GM15510 (cell line): ENCODE results near the gene KLRF1.

Experiments used
- POLR2A ChIP-seq: IDR thresholded peaks from 3 replicates; pipeline ENCODE4 v1.6.1; 2011; ENCODE audit warnings: borderline replicate concordance; ENCODE audit not compliant: insufficient read length; ENCODE audit errors: extremely low read depth

The KLRF1 gene

GRCh38 chr12:9796971-9797370, 30.3 kb upstream of the KLRF1 start:
- no peak for TF ChIP-seq POLR2A

- TF ChIP-seq POLR2A = no peak
These were observed 29.3 kb upstream of the KLRF1 start for GRCh38 chr12:9797722-9798619.

GRCh38 chr12:9799961-9800360, 27.3 kb upstream of the KLRF1 start:
- no peak for TF ChIP-seq POLR2A

GRCh38 chr12:9805883-9806282, 21.4 kb upstream of the KLRF1 start:
- no peak for TF ChIP-seq POLR2A

- TF ChIP-seq POLR2A = no peak
These were observed 20.6 kb upstream of the KLRF1 start for GRCh38 chr12:9806714-9807113.

- no peak for TF ChIP-seq POLR2A
These were observed 18.8 kb upstream of the KLRF1 start for GRCh38 chr12:9808504-9808903.

- no peak for TF ChIP-seq POLR2A
These were observed 17.9 kb upstream of the KLRF1 start for GRCh38 chr12:9809338-9809737.

GRCh38 chr12:9809866-9810265, 17.4 kb upstream of the KLRF1 start:
- no peak for TF ChIP-seq POLR2A

- no peak for TF ChIP-seq POLR2A
These were observed 16.6 kb upstream of the KLRF1 start for GRCh38 chr12:9810671-9811070.

- TF ChIP-seq POLR2A = no peak
These were observed 15.7 kb upstream of the KLRF1 start for GRCh38 chr12:9811621-9812020.

- no peak for TF ChIP-seq POLR2A
These were observed 13.2 kb upstream of the KLRF1 start for GRCh38 chr12:9813821-9814798.

- TF ChIP-seq POLR2A = no peak
These were observed 6.9 kb upstream of the KLRF1 start for GRCh38 chr12:9820281-9820930.

- no peak for TF ChIP-seq POLR2A
These were observed 2.2 kb downstream of the KLRF1 start for GRCh38 chr12:9829483-9829882.

GRCh38 chr12:9829982-9830381, 2.7 kb downstream of the KLRF1 start:
- no peak for TF ChIP-seq POLR2A

GRCh38 chr12:9831720-9832119, 4.4 kb downstream of the KLRF1 start:
- TF ChIP-seq POLR2A = no peak

GRCh38 chr12:9843407-9843806, 16.1 kb downstream of the KLRF1 start:
- no peak for TF ChIP-seq POLR2A

- no peak for TF ChIP-seq POLR2A
These were observed 21.6 kb downstream of the KLRF1 start for GRCh38 chr12:9848899-9849298.
